AG09309 (cell line): Measurements from ENCODE around the gene GLO1.

ENCODE experiments used
- DNase-seq: peaks from one replicate; pipeline ENCODE4 v3.0.0-alpha.2; 2010; ENCODE audit warnings: low read depth
- H3K4me3 ChIP-seq: 2 replicates; pipeline ENCODE4 v1.5.1; 2011; ENCODE audit warnings: mild to moderate bottlenecking, low read depth, low read length, moderate library complexity; ENCODE audit not compliant: control insufficient read depth
- TF ChIP-seq, protein P1 (sequence below): IDR thresholded peaks from 2 replicates; pipeline ENCODE4 v1.5.1; 2011; ENCODE audit warnings: mild to moderate bottlenecking, low read depth, low read length, inconsistent platforms; ENCODE audit not compliant: insufficient read depth, control insufficient read depth; ENCODE audit errors: missing control alignments

The GLO1 gene

DNA sequence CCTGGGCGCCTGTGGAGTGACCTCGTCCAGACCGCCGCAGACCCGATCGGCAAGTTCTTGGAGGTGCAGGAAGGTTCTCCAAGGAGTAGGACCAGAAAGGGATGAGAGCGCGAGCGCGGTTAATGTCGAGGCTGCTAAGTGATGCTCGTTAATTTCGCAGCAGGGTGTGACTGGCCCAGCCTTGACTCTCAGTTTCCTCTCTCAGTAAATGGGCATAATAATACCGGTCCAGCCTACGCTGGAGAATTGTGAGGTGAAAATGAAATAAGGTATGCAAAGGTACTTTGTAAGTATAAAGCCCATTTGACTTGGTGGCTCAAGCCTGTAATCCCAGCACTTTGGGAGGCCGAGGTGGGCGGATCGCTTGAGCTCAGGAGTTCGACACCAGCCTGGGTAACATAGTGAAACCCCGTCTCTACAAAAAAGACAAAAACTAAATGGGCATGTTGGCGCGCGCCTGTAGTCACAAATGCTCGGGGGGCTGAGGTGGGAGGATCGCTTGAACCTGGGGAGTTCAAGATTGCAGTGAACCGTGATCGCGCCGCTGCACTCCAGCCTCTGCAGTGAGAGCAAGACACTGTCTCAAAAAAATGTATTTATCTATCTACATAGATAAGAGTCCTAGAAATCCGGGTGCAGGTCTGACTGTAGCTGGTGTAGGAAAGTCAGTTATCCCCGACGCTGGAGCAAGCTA, 62.6 kb downstream of the GLO1 start:
- TF ChIP-seq, protein P1, sequence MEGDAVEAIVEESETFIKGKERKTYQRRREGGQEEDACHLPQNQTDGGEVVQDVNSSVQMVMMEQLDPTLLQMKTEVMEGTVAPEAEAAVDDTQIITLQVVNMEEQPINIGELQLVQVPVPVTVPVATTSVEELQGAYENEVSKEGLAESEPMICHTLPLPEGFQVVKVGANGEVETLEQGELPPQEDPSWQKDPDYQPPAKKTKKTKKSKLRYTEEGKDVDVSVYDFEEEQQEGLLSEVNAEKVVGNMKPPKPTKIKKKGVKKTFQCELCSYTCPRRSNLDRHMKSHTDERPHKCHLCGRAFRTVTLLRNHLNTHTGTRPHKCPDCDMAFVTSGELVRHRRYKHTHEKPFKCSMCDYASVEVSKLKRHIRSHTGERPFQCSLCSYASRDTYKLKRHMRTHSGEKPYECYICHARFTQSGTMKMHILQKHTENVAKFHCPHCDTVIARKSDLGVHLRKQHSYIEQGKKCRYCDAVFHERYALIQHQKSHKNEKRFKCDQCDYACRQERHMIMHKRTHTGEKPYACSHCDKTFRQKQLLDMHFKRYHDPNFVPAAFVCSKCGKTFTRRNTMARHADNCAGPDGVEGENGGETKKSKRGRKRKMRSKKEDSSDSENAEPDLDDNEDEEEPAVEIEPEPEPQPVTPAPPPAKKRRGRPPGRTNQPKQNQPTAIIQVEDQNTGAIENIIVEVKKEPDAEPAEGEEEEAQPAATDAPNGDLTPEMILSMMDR: no peak
- H3K4me3 ChIP-seq: peak overlapping the region; percentile 70
- no peak for DNase-seq

DNA sequence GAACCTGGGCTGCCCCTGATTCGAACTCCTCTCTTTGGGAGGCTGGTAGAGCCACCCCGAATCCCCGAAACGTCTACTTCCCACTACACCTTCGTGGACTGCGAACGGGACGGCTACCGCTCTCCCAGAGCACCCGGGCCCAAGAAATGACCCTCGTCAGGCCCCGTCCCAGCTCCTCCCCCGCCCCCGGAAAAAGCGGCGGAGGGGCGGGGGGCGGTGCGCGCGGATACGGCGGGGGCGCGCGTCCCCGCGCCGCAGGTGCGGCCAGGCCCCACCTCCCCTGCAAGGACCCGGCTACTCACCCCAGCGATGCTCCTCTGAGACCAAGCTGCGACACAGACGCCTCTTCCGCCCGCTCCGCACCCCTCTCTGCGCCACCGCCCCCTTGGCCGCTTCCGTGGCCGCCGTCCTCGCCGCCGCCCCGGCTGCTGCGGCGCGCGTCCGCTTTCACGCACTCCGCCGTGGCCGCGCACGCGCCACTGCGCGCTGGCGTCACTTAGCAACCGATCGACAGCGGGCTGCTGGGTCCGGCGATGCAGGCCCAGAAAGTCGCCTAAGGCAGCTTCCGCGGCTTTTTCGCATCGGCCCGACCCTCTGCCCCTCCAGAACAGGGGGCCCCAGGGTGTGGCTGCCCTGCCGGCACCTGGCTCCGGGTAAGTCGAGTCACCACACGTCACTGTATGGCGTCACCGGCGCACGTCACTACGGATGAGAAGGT, 63.3 kb downstream of the GLO1 start, which contains the start of gene BTBD9:
BTBD9 (minus strand) TSS at position 432 of the 718 bp plus-strand sequence.
- DNase-seq: no peak
- TF ChIP-seq, protein P1: no peak
- peak within 1 kb of the TSS; percentile 70 for H3K4me3 ChIP-seq

DNA sequence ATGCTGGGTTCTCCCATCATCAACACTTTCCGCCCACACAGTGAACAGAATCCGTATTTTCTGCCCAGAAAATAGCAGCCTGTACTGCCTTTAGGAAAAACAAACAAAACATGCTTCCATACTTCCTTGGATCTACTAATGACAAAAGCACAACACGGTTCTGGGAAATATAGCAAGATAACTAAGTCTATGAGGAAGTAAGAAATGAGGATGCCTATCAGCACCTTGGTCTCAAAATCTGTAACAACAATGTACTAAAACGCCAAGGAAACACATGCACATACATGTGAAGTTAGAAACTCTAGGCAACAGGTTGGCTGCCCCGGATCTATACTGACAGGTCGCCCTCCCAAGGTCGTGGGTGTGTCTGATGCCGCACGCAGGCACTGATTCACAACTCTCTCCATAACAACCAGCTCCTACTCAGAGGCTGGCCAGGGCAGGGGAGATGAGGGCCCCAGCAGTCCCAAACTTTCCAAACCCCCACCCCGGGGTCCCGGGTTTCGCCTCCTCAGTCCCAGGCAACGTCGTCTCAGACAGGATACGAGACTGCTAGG, 63.9 kb downstream of the GLO1 start:
- DNase-seq: no peak
- H3K4me3 ChIP-seq: peak overlapping the region; percentile 70
- TF ChIP-seq, protein P1: no peak

DNA sequence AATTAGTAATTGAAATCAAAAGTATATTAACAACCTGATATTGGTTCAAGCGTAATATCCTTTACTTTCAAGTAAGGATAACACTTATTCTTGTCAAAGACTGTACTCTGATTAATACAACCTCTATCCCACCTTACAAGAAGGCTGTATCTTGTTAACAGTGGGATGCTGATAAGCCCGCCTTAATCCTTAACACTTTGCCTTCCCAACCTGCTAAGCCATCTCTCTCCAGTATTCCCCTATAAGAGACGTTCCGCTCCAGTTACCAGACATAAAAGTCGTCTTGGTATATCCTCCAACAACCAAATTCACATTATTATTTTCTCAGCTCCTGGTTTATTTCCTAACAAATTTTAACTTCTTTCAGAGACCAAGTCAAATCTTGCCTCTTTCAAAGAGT, 65.2 kb downstream of the GLO1 start:
- TF ChIP-seq, protein P1: no peak
- no peak for DNase-seq
- H3K4me3 ChIP-seq: no peak overlapping the region

DNA sequence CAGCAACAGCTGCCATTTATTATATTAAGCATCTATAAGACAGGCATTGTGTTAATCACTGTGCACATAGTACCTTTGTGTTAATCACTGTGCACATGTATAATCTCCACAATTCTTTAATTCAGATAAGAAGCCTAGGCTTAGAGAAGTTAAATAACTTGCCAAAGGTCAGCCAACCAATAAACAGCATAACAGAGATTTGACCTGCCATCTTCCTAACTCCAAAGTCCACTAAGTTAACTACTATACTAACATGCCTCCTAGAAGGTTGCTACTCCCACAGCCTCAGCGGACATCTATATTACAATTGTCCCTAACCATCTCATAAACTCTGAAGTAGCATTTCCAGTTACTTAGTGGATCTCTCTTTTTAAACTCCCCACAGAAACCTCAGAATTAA, 66.9 kb downstream of the GLO1 start:
- no peak overlapping the region for H3K4me3 ChIP-seq
- TF ChIP-seq, protein P1: no peak
- no peak for DNase-seq

DNA sequence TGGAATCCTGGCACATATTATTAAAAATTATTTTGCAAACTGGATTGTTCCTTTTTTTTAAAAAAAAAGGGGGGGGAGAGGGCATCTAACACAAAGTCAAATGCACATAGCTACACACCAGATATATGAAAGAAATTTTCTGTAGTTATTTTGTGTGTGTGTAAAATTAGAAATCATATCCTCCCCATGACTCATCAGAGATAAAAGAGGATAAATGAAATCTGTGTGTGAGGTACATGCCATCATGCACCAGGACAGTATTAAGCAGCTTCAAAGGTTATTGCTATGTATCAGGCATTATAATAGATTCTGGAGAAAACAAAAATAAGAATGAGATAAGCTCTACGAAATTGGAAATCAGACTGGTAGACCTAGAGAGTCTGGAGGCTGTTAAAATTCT, 68.4 kb downstream of the GLO1 start:
- no peak overlapping the region for H3K4me3 ChIP-seq
- TF ChIP-seq, protein P1: no peak
- DNase-seq: no peak
